KMS-11 (cell line): ENCODE data around the gene SPPL2B.

Experiments used
- H2AFZ ChIP-seq: fragments of 200-600 bp; sonication (generic); 2 replicates; pipeline ENCODE4 v1.6.1; 2016; ENCODE audit warnings: antibody characterized with exemption, mixed run types, low read depth
- H3K27ac ChIP-seq: fragments of 200-600 bp; sonication (generic); 2 replicates; pipeline ENCODE4 v1.6.1; 2016; ENCODE audit warnings: mild to moderate bottlenecking, mixed run types
- H3K27me3 ChIP-seq: fragments of 200-600 bp; sonication (generic); 2 replicates; pipeline ENCODE4 v1.6.1; 2017; ENCODE audit warnings: mild to moderate bottlenecking, low read depth, mixed run types, moderate library complexity; ENCODE audit not compliant: insufficient read depth
- H3K36me3 ChIP-seq: fragments of 200-600 bp; sonication (generic); 2 replicates; pipeline ENCODE4 v1.6.1; 2017; ENCODE audit warnings: mild to moderate bottlenecking, mixed run types; ENCODE audit not compliant: insufficient read depth
- H3K4me1 ChIP-seq: fragments of 200-600 bp; sonication (generic); 2 replicates; pipeline ENCODE4 v1.6.1; 2016; ENCODE audit warnings: mild to moderate bottlenecking, low read depth, mixed run types; ENCODE audit not compliant: poor library complexity, severe bottlenecking
- H3K4me2 ChIP-seq: fragments of 200-600 bp; sonication (generic); 2 replicates; pipeline ENCODE4 v1.7.0; 2016; ENCODE audit warnings: mild to moderate bottlenecking, mixed run types
- H3K4me3 ChIP-seq: fragments of 200-600 bp; sonication (generic); IDR thresholded peaks from 2 replicates; pipeline ENCODE4 v1.6.1; 2017; ENCODE audit warnings: low read depth, low read length, mixed read lengths; ENCODE audit not compliant: insufficient read depth
- H3K79me2 ChIP-seq: fragments of 200-600 bp; sonication (generic); 2 replicates; pipeline ENCODE4 v1.6.1; 2016; ENCODE audit warnings: low read depth, mixed run types; ENCODE audit not compliant: insufficient read depth
- H3K9ac ChIP-seq: fragments of 200-600 bp; sonication (generic); 2 replicates; pipeline ENCODE4 v1.6.1; 2016; ENCODE audit warnings: mild to moderate bottlenecking, mixed run types
- H4K20me1 ChIP-seq: fragments of 200-600 bp; sonication (generic); 2 replicates; pipeline ENCODE4 v1.6.1; 2016; ENCODE audit warnings: mild to moderate bottlenecking, mixed run types; ENCODE audit not compliant: insufficient read depth
- TF ChIP-seq, protein P1 (sequence below): fragments of 200-600 bp; sonication (generic); conservative IDR thresholded peaks from 2 replicates; pipeline ENCODE4 v1.6.1; 2017; ENCODE audit warnings: low read depth, mild to moderate bottlenecking, antibody characterized with exemption, low read length, moderate library complexity, mixed read lengths

Gene SPPL2B

DNA sequence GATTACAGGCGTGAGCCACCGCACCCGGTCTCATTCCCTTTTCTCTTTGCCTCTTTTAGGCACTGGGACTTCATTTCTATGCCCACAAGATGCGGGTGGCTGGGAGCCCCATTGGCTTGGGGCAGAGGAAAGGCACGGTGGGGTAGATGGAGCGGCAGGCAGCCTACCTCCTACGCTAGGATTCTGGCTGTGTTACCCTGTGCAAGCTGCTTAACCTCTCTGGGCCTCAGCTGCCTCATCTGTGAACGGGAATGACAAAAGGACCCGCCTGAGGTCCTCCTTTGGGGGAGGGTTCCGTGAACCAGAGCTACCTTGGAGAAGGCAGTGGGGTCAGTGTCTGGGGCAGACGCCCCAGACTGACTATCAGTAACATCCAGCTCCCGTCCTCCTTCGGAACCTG is 11.2 kb upstream of the SPPL2B start:
- Histone ChIP-seq H3K79me2 (no peaks in the 10 kb centered on the region), H3K4me1 (no peaks in the 10 kb centered on the region), H2AFZ (no peak overlapping the region), H3K27me3 (peaks cover 2% of the 10 kb centered on the region; the same call in 1 of the 2 replicates), H4K20me1 (no peaks in the 10 kb centered on the region), H3K4me2 (no peak overlapping the region), H3K9ac (no peak overlapping the region), H3K27ac (no peak overlapping the region), H3K4me3 (no peak overlapping the region), H3K36me3 (no peaks in the 10 kb centered on the region)
- TF ChIP-seq, protein P1, sequence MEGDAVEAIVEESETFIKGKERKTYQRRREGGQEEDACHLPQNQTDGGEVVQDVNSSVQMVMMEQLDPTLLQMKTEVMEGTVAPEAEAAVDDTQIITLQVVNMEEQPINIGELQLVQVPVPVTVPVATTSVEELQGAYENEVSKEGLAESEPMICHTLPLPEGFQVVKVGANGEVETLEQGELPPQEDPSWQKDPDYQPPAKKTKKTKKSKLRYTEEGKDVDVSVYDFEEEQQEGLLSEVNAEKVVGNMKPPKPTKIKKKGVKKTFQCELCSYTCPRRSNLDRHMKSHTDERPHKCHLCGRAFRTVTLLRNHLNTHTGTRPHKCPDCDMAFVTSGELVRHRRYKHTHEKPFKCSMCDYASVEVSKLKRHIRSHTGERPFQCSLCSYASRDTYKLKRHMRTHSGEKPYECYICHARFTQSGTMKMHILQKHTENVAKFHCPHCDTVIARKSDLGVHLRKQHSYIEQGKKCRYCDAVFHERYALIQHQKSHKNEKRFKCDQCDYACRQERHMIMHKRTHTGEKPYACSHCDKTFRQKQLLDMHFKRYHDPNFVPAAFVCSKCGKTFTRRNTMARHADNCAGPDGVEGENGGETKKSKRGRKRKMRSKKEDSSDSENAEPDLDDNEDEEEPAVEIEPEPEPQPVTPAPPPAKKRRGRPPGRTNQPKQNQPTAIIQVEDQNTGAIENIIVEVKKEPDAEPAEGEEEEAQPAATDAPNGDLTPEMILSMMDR: no peak

DNA sequence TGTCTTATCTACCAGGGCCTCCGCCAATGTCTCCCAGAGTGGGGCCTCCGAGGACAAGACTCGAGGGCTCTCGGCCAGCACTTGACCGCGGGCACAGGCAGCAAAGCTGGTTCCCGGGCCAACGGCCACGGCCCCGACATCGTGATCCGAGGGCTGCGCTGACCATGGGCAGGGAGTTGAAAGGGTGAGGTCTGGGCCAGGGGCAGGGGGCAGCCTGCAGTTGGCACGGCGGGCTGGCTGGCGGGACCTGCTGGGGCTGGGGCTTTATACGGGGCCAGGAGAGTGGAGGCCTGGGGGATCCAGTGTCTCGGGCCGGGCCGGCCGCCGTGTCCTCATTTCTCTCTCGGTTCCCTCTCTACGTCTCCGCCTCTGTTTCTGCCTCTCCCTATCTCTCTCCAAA is 10.7 kb upstream of the SPPL2B start:
- Histone ChIP-seq H3K27me3 (no peaks in the 10 kb centered on the region; the same call in 1 of the 2 replicates), H3K4me2 (no peak overlapping the region), H3K9ac (no peak overlapping the region), H2AFZ (no peak overlapping the region), H3K36me3 (no peaks in the 10 kb centered on the region), H4K20me1 (no peaks in the 10 kb centered on the region), H3K27ac (no peak overlapping the region), H3K79me2 (no peaks in the 10 kb centered on the region), H3K4me3 (no peak overlapping the region), H3K4me1 (no peaks in the 10 kb centered on the region)
- TF ChIP-seq, protein P1: no peak

- Histone ChIP-seq H3K27ac (no peak overlapping the region), H2AFZ (no peak overlapping the region), H3K27me3 (no peaks in the 10 kb centered on the region; the same call in 1 of the 2 replicates), H3K36me3 (no peaks in the 10 kb centered on the region), H4K20me1 (no peaks in the 10 kb centered on the region), H3K4me1 (no peaks in the 10 kb centered on the region), H3K79me2 (no peaks in the 10 kb centered on the region), H3K4me2 (no peak overlapping the region), H3K4me3 (no peak overlapping the region), H3K9ac (no peak overlapping the region)
- TF ChIP-seq, protein P1: no peak
Measured at GRCh38 chr19:2318923-2319322, 9.6 kb upstream of the SPPL2B start.

- Histone ChIP-seq H4K20me1 (no peaks in the 10 kb centered on the region), H3K4me3 (no peak overlapping the region), H3K9ac (no peak overlapping the region), H3K27me3 (no peaks in the 10 kb centered on the region; the same call in 1 of the 2 replicates), H2AFZ (no peak overlapping the region), H3K4me2 (no peak overlapping the region), H3K79me2 (no peaks in the 10 kb centered on the region), H3K27ac (no peak overlapping the region), H3K4me1 (no peaks in the 10 kb centered on the region), H3K36me3 (no peaks in the 10 kb centered on the region)
- TF ChIP-seq, protein P1: no peak
Measured at GRCh38 chr19:2319551-2319950, 8.9 kb upstream of the SPPL2B start.
